ENCODE data around the gene MUC5B.

- TF ChIP-seq, protein P1, sequence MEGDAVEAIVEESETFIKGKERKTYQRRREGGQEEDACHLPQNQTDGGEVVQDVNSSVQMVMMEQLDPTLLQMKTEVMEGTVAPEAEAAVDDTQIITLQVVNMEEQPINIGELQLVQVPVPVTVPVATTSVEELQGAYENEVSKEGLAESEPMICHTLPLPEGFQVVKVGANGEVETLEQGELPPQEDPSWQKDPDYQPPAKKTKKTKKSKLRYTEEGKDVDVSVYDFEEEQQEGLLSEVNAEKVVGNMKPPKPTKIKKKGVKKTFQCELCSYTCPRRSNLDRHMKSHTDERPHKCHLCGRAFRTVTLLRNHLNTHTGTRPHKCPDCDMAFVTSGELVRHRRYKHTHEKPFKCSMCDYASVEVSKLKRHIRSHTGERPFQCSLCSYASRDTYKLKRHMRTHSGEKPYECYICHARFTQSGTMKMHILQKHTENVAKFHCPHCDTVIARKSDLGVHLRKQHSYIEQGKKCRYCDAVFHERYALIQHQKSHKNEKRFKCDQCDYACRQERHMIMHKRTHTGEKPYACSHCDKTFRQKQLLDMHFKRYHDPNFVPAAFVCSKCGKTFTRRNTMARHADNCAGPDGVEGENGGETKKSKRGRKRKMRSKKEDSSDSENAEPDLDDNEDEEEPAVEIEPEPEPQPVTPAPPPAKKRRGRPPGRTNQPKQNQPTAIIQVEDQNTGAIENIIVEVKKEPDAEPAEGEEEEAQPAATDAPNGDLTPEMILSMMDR (IDR thresholded peaks at IDR 0.05): no peak
- TF ChIP-seq POLR2A (IDR thresholded peaks at IDR 0.05): no peak
These were observed 27.7 kb upstream of the MUC5B start for GRCh38 chr11:1194977-1195681.

All from testis (tissue), 2 donors.